GM21381 (cell line): Measurements from ENCODE around the gene ZNF516.

Experiments used
- ATAC-seq: cut with Tn5 transposase; IDR thresholded peaks from one replicate; pipeline ENCODE4 v1.9.1; 2021; ENCODE audit warnings: mild to moderate bottlenecking, moderate library complexity; ENCODE audit not compliant: unreplicated experiment

The ZNF516 gene

GRCh38 chr18:76456018-76456750, 38.9 kb downstream of the ZNF516 start:
- no peak for ATAC-seq

GRCh38 chr18:76455003-76455676, 39.9 kb downstream of the ZNF516 start:
- no peak for ATAC-seq

- no peak for ATAC-seq
Observed at GRCh38 chr18:76454418-76454817, 40.6 kb downstream of the ZNF516 start.

GRCh38 chr18:76453932-76454331, 41.1 kb downstream of the ZNF516 start:
- ATAC-seq: no peak

- ATAC-seq: no peak
Observed at GRCh38 chr18:76453057-76453561, 41.9 kb downstream of the ZNF516 start.

- ATAC-seq: no peak
Observed at GRCh38 chr18:76452357-76452756, 42.7 kb downstream of the ZNF516 start.

- ATAC-seq: no peak
Observed at GRCh38 chr18:76451396-76452331, 43.4 kb downstream of the ZNF516 start.

GRCh38 chr18:76450452-76451395, 44.3 kb downstream of the ZNF516 start:
- no peak for ATAC-seq

GRCh38 chr18:76449111-76449453, 46.0 kb downstream of the ZNF516 start:
- ATAC-seq: no peak

- no peak for ATAC-seq
Observed at GRCh38 chr18:76448256-76449110, 46.6 kb downstream of the ZNF516 start.

GRCh38 chr18:76447258-76447890, 47.7 kb downstream of the ZNF516 start:
- ATAC-seq: no peak

GRCh38 chr18:76446321-76447257, 48.5 kb downstream of the ZNF516 start:
- ATAC-seq: no peak

GRCh38 chr18:76445741-76446232, 49.3 kb downstream of the ZNF516 start:
- no peak for ATAC-seq

- ATAC-seq: no peak
Observed at GRCh38 chr18:76445275-76445674, 49.8 kb downstream of the ZNF516 start.

GRCh38 chr18:76444446-76445105, 50.5 kb downstream of the ZNF516 start:
- ATAC-seq: no peak

GRCh38 chr18:76443519-76444445, 51.3 kb downstream of the ZNF516 start:
- no peak for ATAC-seq
